GM13977 (cell line): Measurements from ENCODE around the gene TMEM150C.
"Not testable (repeated sequence)": the region's sequence is repeated elsewhere in the genome, so short reads cannot be mapped to it uniquely, and the experiment has no call there.

Source experiments
- DNase-seq: peaks from one replicate; pipeline ENCODE4 v3.0.0; 2012; ENCODE audit warnings: low spot score
- in situ Hi-C: fragments of 300-500 bp; cut with MboI; formaldehyde crosslinking; loops from one replicate; pipeline ENCODE4 v1.12.0; 2022; ENCODE audit warnings: low sequenced_read_pairs, low pct_unique_long_range_greater_than_20kb, mixed read lengths, inconsistent platforms; ENCODE audit not compliant: unreplicated experiment
- TF ChIP-seq, protein P1 (sequence below): IDR thresholded peaks from 2 replicates; pipeline ENCODE4 v1.5.1; 2012; ENCODE audit warnings: mild to moderate bottlenecking, control low read depth; ENCODE audit not compliant: insufficient read depth; ENCODE audit errors: extremely low read depth, missing control alignments

The TMEM150C gene

DNA sequence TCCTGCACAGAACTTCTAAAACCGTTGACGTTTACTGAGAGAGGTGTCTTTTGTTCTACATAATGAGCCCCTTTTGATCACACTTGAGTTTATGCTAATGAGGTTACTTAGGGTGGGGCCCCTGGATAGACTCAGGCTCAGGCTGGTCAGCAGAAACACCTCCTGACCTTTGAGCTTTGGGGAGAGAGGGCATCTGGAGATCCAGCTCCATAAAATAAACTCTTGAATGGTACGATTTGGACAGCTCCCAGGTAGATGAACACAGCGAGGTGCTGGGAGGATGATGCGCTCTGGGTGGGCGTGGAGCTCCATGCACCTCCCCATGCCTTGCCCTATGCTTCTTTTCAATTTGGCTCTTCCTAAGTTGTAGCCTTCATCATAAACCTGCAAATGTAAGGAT is 79.4 kb downstream of the TMEM150C start:
- TF ChIP-seq, protein P1, sequence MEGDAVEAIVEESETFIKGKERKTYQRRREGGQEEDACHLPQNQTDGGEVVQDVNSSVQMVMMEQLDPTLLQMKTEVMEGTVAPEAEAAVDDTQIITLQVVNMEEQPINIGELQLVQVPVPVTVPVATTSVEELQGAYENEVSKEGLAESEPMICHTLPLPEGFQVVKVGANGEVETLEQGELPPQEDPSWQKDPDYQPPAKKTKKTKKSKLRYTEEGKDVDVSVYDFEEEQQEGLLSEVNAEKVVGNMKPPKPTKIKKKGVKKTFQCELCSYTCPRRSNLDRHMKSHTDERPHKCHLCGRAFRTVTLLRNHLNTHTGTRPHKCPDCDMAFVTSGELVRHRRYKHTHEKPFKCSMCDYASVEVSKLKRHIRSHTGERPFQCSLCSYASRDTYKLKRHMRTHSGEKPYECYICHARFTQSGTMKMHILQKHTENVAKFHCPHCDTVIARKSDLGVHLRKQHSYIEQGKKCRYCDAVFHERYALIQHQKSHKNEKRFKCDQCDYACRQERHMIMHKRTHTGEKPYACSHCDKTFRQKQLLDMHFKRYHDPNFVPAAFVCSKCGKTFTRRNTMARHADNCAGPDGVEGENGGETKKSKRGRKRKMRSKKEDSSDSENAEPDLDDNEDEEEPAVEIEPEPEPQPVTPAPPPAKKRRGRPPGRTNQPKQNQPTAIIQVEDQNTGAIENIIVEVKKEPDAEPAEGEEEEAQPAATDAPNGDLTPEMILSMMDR, result no peak
- in situ Hi-C loops, result no loop called here

DNA sequence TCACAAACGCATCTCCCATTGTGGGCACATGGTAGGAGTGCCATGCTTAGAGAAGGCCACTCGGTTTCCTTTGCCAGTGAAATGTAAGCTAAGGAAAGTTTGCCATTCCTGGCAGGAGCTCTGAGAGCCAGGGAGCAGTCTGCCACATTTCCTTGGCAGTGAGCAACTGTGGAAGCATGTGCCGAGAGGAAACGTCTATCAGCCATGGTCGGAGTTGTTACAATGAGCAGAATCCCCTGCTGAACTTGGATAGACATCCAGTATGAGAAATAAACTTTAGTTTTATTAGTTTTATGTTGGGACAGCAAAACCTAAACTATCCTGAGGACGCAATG is 80.3 kb downstream of the TMEM150C start:
- TF ChIP-seq, protein P1, result no peak
- in situ Hi-C loops, result no loop called here
- no peak for DNase-seq

More for the DNA sequence above, 79.4 kb downstream of the TMEM150C start:
- DNase-seq, result no peak

DNA sequence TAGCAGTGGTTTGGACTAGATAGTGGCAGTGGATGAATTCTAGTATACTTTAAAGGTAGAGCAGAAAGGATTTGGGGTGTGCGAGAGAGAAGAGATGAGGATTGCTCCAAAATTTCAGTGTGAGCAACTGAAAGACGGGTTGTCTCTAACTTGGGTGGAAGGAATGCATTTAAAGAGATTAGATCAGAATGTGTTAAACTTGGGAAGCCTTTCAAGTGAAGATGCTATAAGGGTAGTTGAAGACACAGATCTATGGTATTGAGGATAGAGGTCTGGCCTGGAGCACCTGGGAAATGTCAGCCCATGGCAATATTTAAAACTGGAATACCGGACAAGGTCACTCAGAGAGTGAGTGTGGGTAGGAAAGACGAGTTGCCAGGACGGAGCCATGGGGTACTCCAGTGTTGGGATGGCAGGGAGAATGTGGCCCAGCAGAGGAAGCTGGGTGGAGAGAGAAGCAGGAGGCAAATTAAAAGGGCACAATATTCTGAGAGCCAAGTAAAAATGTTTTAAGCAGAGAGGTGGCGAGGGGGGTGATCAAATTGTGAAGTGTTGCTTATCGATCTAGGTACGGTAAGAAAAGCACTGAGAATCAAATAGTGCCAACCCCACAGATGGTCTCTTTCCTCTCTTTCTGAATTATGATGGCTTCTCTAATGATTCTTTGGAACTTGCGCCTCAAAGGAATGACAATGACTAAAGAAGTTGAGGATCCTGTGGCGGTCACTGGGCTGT is 80.8 kb downstream of the TMEM150C start:
- TF ChIP-seq, protein P1, result no peak
- in situ Hi-C loops, result no loop called here
- no peak for DNase-seq

DNA sequence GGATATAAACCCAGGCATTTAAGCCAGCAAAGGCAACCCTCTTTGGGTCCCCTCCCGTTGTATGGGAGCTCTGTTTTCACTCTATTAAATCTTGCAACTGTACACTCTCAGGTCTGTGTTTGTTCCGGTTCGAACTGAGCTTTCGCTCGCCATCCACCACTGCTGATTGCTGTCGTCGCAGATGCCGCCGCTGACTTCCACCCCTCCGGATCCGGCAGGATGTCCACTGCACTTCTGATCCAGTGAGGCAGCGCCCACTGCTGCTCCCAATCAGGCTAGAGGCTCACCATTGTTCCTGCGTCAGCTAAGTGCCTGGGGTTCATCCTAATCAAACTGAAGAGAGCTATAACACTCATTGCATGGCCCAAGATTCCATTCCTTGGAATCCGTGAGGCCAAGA is 82.2 kb downstream of the TMEM150C start:
- in situ Hi-C loops, result no loop called here
- TF ChIP-seq, protein P1, result no peak
- no peak for DNase-seq

DNA sequence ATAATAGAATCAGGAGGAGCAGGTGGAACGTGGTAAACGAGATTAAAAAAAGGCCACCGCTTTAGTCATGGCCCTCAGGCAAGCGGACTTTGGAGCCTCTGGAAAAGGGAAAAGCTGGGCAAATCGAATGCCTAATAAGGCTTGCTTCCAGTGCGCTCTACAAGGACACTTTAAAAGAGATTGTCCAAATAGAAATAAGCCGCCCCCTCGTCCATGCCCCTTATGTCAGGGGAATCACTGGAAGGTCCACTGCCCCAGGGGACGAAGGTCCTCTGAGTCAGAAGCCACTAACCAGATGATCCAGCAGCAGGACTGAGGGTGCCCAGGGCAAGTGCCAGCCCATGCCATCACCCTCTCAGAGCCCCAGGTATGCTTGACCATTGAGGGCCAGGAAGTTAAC is 84.3 kb downstream of the TMEM150C start:
- in situ Hi-C loops, DNase-seq: not testable (repeated sequence)

DNA sequence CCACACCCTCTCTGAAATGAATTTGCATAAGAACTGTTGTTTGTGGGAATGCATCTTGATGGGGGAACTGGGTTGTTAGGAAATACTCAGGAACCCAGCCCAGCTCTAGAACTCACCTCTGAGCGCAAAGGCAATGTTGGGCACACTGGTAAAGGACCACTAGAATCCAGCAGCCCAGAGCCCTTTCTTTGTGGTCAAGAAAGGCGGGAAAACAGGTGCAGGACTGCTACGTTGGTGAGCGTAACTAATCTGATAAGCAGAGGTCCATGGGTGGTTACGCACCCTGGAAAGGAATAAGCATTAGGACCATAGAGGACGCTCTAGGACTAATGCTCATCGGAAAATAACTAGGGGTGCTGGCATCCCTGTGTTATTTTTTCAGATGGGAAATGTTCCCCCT is 85.9 kb downstream of the TMEM150C start:
- in situ Hi-C loops, DNase-seq: not testable (repeated sequence)

DNA sequence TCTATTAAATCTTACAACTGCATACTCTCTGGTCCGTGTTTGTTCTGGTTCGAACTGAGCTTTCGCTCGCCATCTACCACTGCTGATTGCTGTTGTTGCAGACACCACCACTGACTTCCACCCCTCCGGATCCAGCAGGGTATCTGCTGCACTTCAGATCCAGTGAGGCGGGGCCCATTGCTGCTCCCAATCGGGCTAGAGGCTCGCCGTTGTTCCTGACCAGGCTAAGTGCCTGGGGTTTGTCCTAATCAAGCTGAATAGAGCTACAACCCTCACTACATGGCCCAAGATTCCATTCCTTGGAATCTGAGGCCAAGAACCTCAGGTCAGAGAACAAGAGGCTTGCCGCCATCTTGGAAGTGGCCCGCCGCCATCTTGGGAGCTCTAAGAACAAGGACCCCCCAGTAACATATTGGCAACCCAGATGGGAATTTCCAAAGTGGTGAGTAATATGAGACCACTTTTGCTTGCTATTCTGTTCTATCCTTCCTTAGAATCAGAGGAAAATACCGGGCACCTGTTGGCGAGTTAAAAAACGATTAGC is 88.1 kb downstream of the TMEM150C start:
- DNase-seq, result no peak
- TF ChIP-seq, protein P1, result no peak
- in situ Hi-C loops, result loop anchor here (25.0 kb wide), 2 partner anchors 589 to 814 kb away; partner anchors contain the start of gene COQ2

DNA sequence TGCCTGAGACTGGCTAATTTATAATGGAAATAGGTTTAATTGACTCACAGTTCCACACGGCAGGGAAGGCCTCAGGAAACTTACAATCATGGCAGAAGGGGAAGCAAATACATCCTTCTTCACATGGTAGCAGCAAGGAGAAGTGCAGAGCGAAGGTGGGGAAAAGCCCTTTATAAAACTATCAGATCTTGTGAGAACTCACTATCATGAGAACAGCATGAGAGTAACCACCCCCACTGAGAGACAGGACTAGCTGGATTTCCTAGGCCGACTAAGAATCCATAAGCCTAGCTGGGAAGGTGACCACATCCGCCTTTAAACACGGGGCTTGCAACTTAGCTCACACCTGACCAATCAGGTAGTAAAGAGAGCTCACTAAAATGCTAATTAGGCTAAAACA is 88.7 kb downstream of the TMEM150C start:
- in situ Hi-C loops, result loop anchor here (25.0 kb wide), 2 partner anchors 589 to 814 kb away; partner anchors contain the start of gene COQ2
- not testable (repeated sequence) for DNase-seq
